A172 (cell line): ENCODE data around the gene SCFD2. TPM values are rescaled to one million over a fixed set of nuclear protein-coding genes. Genes with fewer than 3 reads are reported as not detected.
A peak's percentile ranks its signal among the peaks of the same experiment; 100 is the strongest.

ENCODE experiments used
- DNase-seq: peaks from one replicate; pipeline ENCODE4 v3.0.0-alpha.2; 2015; ENCODE audit warnings: low spot score
- total RNA-seq: library from RNA; depleted of rRNA; stranded (reverse); fragments of >200 nt; shearing (Covaris generic); gene quantifications from 2 replicates; pipeline ENCODE4 v1.2.3, GENCODE V29; 2014

The SCFD2 gene
- total RNA-seq, 1 experiment from 2014 or later, result 16.2 TPM

DNA sequence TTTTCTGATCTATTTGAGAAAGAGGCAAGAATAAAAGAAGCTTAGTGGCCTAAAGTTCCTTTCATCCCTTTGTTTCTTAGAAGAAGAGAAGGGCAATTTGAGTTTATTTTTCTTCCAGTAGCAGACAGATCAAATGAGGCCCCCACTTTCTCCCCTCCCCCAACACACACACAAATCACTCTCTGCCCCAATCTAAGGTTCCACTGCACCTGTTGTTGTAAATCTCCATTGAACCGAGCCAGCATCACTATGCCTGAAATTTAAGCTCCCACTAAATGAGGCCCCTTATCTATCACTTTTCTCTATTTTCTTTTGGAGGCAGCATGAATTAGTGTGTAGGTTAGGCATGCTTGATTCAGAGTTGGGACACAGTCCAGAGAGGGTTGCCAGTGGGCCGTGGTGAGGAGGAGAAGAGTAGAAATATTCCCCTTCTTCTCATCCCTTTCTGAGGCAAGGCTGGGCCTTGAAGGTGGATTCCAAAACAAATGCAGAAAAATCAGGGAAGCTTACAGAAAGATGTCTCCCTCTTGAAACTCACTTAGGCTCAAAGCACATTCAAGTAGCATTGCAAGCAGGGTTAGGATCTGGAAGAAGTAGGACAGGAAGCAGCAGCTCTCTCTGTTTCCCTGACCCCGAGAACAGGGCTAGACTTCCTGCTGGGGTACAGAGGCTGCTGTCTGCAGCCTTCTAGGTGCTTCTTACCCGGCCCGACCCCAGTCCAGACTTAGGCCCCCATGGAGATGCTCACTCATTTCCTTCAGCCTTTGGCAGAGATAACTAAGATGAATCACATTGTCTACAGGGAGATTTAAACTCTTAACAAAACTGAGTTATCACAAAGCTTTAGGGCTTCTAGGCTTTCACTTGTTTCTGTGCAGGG is 433.0 kb downstream of the SCFD2 start:
- no peak for DNase-seq

DNA sequence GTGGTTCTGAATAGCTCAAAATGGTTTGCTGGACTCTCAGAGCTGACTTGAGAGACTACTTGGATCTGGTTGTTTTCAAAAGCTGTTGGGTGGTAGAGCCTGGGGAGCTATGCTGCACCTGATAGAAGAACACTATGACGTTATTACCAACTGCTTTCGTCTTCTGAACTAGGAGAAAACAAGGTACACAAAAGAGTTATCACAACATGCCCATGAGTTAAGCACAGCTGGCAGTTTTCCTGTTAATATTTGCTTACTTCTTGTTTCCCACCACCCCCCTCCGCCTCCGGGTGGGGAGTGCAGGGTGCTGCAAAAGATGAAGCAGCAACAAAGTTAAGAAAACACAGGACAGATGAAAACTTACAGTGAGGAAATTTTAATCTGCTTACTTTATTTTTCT is 434.6 kb downstream of the SCFD2 start:
- no peak for DNase-seq

GRCh38 chr4:52926196-52926974 is 439.5 kb downstream of the SCFD2 start:
- DNase-seq, result no peak

- no peak for DNase-seq
Observed at GRCh38 chr4:52925531-52925968, 440.3 kb downstream of the SCFD2 start.

DNA sequence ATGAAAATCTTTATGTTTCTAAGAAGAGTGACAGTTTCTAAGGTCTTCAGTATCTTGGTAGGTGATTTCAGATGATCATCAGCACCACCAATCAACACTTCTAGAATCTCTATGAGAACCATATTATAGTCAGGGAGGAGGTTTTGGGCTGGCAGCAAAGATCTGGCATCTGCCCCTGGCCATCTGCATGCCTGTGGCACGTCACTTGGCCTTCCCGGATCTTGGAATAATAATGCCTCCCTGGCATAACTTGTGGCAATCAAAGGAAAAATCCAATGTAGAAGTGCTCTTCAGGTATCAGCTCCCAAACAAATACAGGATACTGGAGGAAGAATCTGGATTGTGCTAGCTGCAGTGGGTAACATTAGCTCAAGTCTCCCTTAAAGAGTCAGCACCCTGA is 446.4 kb downstream of the SCFD2 start:
- no peak for DNase-seq

DNA sequence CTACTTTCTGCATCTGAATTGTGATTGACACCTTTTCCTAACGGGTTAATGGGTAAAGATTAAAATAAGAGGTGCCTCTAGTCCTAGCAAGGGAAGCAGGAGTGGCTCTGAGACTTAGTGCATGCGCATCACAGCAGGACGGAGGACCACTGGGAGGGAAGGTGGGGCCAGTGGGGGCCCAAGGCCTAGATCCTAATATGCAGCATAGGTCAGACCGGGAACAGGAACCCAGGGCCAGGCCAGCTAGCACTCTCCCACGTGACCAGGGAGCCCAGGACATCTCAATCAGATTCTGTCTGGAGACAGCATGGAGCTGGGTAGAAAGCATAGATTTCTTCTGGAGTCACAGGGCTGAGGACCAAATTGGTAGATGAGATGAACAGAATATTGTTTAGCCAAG is 448.0 kb downstream of the SCFD2 start:
- DNase-seq, result no peak

- DNase-seq, result no peak
Observed at GRCh38 chr4:52915730-52916300, 450.0 kb downstream of the SCFD2 start.

- no peak for DNase-seq
Observed at GRCh38 chr4:52915191-52915590, 450.7 kb downstream of the SCFD2 start.

- peak; percentile 74 for DNase-seq
Observed at GRCh38 chr4:52914051-52914605, 451.7 kb downstream of the SCFD2 start.

- peak; percentile 13 for DNase-seq
Observed at GRCh38 chr4:52912608-52913007, 453.3 kb downstream of the SCFD2 start.

DNA sequence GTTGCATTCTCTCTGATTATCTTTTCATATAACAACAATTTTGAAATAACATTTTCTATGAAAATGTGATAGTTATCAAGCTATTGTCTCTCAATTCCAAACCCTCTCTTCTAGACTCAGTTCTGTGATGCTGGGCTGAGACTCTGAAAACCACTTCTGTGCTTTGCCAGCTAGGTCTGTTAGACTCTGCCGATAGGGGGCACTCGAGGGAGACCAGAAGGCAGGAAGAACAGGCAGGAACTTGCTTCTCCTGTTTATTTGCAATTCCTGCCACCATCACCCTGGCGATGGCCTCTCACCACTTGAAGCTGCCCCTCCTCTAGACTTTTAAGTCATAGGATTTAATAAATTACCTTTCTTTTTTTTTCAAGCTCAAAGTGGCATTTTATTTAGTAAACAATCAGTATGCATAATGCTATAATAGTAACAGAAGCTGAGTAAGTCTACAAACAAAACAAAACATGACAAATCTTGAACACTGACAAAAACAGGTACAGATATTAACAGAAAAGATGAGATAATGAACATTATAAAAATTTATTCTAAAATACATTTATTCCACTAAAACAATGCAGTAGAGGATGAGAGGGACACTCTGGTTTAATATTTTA is 454.1 kb downstream of the SCFD2 start:
- DNase-seq, result peak; percentile 64

GRCh38 chr4:52910115-52910514 is 455.7 kb downstream of the SCFD2 start:
- no peak for DNase-seq

GRCh38 chr4:52907510-52907909 is 458.4 kb downstream of the SCFD2 start:
- no peak for DNase-seq

DNA sequence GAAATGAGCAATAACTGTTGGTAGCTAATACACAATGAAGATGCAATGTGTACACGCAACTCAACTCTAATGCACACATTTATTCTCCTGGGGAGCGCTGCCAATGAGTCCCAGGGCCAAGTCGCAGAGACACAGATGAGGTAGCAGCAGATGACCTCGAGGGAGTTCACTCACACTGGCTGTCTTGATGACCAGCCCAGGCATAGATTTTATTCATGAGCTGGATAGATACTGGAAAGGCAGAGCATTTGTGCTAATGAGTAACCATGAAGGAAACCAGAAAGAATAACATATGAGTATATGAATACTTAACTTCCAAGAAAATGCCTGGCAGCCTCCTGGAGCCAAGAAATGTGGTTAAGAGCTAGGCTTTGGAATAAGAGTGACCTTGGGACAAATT is 461.4 kb downstream of the SCFD2 start:
- no peak for DNase-seq

GRCh38 chr4:52903273-52903672 is 462.6 kb downstream of the SCFD2 start:
- DNase-seq, result no peak

DNA sequence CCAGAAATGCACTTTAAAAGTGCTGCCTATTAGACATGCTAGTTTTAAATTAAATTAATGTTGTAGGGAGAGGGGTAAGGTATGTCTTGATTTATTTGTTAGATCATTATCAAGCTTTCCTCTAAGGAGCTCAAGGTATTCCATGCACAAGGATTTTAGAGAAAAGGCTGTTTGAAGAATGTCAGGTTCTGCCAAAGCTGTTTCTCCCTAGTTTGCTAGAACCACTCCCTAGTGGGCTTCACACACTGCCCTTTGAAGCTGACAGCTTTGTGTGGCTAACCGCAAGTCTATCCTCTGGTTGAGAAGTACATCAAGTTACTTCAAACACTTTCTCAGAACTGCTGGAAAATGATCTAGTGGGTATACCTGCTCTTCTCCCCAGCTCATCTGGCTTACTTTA is 471.4 kb downstream of the SCFD2 start:
- DNase-seq, result no peak

DNA sequence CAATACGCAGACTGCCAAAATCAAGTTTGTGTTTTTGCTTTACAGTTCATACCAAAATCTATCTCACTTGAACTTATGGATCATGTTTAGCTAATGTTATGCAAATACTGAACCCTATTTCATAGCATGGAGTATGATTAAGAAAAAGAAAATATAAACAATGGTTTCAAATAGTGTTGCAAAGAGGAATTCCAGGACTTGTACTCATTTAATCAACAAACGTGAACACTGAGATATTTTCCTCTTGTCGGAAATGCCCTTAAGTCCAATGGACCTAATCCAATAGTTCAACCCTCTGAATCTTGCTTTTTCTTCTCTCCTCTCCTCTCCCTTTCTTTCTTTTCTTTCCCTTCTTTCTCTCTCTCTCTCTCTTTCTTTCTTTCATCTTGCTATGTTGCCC is 473.0 kb downstream of the SCFD2 start:
- DNase-seq, result no peak

DNA sequence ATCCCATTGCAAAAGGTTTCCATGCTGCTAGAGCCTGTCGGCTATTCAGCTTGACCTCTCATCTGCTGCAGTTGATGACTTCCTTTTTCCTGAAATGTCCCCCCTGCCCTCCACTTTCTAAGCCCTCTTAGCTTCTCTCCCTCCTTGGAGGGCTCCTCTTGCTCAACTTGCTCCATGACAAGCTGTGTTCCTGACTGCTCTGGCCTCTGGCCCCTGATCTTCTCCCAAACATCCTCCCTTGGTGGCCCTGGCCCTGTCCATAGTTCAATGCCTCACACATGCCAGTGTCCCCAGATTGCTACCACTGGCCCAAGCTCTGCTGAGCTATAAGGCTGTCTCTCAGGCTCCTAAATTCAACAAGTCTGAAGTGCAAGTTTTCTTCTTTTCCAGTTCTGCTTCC is 474.1 kb downstream of the SCFD2 start:
- DNase-seq, result no peak

- no peak for DNase-seq
Observed at GRCh38 chr4:52890521-52890791, 475.4 kb downstream of the SCFD2 start.

GRCh38 chr4:52889778-52890520 is 475.9 kb downstream of the SCFD2 start:
- DNase-seq, result no peak

- no peak for DNase-seq
Observed at GRCh38 chr4:52889354-52889753, 476.5 kb downstream of the SCFD2 start.
